Stimulated activated CD8-positive, alpha-beta memory T cell treated with anti-CD3 and anti-CD28 coated beads, Interleukin-4, amount 100 ng/mL, for 1 hour (primary cell): ENCODE measurements around the gene PTS.
"Not testable (repeated sequence)": the region's sequence is repeated elsewhere in the genome, so short reads cannot be mapped to it uniquely, and the experiment has no call there.

Experiments
- DNase-seq, 2 donors: peaks; one replicate each; pipeline ENCODE4 v3.0.0-alpha.2; 2020; ENCODE audit warnings: low read depth in 2 of 2, low spot score in 1 of 2

The PTS gene

GRCh38 chr11:112226062-112226830 lies at the start of gene PTS:
PTS (plus strand) TSS chr11:112226428; CDS start chr11:112226444, 16 bp downstream.
- DNase-seq, result peak; percentile 56 to 73

- no peak for DNase-seq
Measured at GRCh38 chr11:112177589-112177988, 48.6 kb upstream of the PTS start.

GRCh38 chr11:112178428-112178827 lies 47.8 kb upstream of the PTS start:
- DNase-seq, result no peak

- no peak for DNase-seq
Measured at GRCh38 chr11:112178936-112179335, 47.3 kb upstream of the PTS start.

- no peak for DNase-seq
Measured at GRCh38 chr11:112179601-112180000, 46.6 kb upstream of the PTS start.

GRCh38 chr11:112182867-112183266 lies 43.4 kb upstream of the PTS start:
- DNase-seq, result no peak

GRCh38 chr11:112185883-112186282 lies 40.3 kb upstream of the PTS start:
- DNase-seq, result no peak

GRCh38 chr11:112186304-112186703 lies 39.9 kb upstream of the PTS start:
- DNase-seq, result no peak

GRCh38 chr11:112195113-112195512 lies 31.1 kb upstream of the PTS start:
- DNase-seq, result not testable (repeated sequence)

- DNase-seq, result no peak
Measured at GRCh38 chr11:112195951-112196351, 30.3 kb upstream of the PTS start.

- no peak for DNase-seq
Measured at GRCh38 chr11:112196519-112197087, 29.6 kb upstream of the PTS start.

GRCh38 chr11:112199101-112199500 lies 27.1 kb upstream of the PTS start:
- DNase-seq, result not testable (repeated sequence)

- DNase-seq, result no peak
Measured at GRCh38 chr11:112200252-112200651, 26.0 kb upstream of the PTS start.

GRCh38 chr11:112206071-112206470 lies 20.2 kb upstream of the PTS start:
- DNase-seq, result no peak

- no peak for DNase-seq
Measured at GRCh38 chr11:112210890-112211289, 15.3 kb upstream of the PTS start.

- no peak for DNase-seq
Measured at GRCh38 chr11:112211536-112211935, 14.7 kb upstream of the PTS start.

GRCh38 chr11:112212290-112212689 lies 13.9 kb upstream of the PTS start:
- DNase-seq, result no peak

- no peak for DNase-seq
Measured at GRCh38 chr11:112212710-112213109, 13.5 kb upstream of the PTS start.

- no peak for DNase-seq
Measured at GRCh38 chr11:112213753-112214152, 12.5 kb upstream of the PTS start.

- no peak for DNase-seq
Measured at GRCh38 chr11:112215621-112216020, 10.6 kb upstream of the PTS start.

GRCh38 chr11:112216561-112217105 lies 9.6 kb upstream of the PTS start:
- no peak for DNase-seq

- peak in 1 of 2 donors; percentile 8 for DNase-seq
Measured at GRCh38 chr11:112219476-112220232, 6.6 kb upstream of the PTS start.
